Urothelium cell line (cell line): ENCODE results near the gene NTN1.

Source experiments
- DNase-seq: peaks from one replicate; pipeline ENCODE4 v3.0.0; 2011; ENCODE audit warnings: low spot score, mixed read lengths
- FAIRE-seq: peaks from 2 replicates; lab custom pipeline; 2011; peaks lifted over from hg19 to GRCh38; lab: Jason Lieb, UNC

The NTN1 gene

DNA sequence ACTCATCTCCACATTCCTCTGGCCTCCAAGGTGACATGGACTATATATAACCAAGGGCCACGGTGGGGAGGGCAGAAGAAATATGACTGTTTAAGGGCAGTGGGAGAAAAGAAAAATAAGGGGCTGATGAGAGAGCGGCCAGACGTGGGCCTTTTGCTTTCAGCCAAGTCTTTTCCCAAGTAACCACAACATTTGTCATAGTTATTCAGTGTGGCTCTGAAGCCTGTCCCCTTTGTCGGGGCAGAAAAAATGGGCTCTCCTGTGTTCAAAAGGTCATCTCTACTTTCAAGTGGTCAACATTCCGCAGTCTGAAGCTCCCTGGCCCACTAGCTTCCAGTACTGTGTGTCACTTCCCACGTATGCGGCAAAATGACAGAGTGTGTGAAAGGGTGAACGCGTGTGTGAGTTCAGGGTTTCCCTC lies 245.4 kb downstream of the NTN1 start:
- no peak for DNase-seq
- no peak for FAIRE-seq

DNA sequence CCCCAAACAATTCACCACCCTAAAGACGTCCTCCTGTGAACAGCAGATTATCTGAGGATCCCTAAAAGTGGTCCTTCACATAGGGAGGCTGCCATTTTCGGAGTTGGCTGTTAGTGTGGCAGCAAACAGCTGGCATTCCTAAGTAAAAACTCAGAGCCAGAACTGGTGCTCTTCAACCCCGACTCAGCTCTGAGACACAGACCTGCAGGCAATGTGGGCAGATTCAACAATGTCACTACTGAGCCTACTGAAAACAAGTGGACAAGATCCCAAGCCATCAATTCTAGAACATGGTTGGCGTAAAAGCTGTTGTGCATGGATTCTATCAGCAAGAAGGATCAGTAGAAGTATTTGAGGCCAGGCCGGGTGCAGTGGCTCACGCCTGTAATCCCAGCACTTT lies 247.2 kb downstream of the NTN1 start:
- FAIRE-seq (no peak), DNase-seq (no peak)

GRCh38 chr17:9269350-9270035 lies 248.2 kb downstream of the NTN1 start:
- DNase-seq (no peak), FAIRE-seq (no peak)

DNA sequence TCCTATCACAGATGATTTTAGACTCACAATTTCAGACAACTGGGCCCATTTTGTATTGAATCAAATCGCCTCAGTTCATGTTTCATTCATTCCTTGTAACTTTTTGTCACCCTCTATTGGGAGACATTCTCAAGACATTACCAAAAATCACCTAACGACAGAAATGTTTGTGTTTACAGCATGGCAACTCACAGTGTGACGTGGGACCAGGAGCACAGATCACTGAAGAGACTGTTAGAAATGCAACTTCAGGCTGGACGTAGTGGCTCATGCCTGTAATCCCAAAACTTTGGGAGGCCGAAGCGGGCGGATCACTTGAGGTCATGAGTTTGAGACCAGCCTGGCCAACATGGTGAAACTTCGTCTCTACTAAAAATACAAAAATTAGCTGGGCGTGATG lies 249.6 kb downstream of the NTN1 start:
- no peak for FAIRE-seq
- DNase-seq: no peak

DNA sequence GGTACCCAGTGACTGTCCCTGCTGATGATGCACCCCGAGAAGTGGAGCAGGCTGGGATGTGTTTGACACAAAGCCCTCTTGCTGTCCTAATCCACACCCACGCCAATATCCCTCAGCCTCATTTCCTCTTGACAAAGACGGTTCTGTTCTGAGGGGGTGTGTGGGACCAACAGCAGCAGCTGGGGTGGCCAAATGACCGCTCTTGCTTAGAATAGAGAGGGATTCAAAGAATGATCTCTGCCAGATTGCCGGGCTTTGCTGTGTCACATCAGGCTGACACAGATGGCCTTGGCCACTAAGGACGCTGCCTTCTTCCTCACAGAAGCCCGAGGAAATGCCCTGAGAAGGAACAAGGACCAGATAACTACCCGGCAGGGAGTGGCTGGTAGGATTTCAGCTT lies 250.7 kb downstream of the NTN1 start:
- FAIRE-seq (no peak), DNase-seq (no peak)

- FAIRE-seq (no peak), DNase-seq (no peak)
Observed at GRCh38 chr17:9272501-9273200, 251.3 kb downstream of the NTN1 start.

DNA sequence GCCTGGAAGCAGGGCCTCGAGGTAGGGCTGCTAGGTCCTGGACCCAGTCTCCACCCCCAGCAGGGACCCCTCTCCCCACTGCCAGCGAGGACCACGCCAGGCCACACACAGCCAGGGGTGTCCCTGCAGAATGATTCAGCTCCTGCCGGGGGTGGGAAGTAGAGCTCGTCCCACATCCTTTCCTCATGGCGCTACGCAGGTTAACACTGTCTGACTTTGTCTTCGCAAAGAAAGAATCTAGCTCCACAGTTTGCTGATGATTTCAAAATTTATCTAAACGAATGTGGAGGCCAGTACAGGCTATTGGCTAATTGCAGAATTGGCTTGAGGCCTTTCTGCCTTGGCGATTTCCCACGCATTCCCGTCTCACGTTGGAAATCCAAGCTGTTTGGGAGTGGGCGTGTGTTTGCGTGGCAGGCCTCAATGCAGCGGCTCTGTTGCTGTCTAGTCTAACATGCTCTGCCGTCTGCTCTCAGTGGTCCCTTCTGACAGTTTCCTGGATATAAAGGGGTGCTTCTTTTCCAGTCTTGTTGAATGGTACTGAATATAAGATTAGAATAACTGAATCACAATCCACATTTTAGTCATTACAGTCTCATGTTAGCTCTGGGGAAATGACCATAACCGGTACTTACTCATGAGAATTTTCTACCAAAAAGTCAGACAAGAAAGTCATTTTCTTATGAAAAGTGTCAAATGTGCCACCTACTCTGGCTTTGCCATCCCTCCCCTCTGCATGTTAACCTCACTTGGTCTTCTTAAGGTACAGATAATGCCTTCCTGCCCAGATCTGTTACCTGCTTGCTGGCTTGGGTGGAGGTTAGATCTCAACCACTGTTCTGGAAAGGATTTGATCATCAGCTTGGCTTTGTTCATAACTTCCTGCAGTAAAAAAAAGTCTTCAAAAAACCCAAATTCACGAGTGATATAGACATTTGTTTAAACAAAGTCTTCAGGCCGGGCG lies 252.4 kb downstream of the NTN1 start:
- no peak for DNase-seq
- FAIRE-seq: no peak

DNA sequence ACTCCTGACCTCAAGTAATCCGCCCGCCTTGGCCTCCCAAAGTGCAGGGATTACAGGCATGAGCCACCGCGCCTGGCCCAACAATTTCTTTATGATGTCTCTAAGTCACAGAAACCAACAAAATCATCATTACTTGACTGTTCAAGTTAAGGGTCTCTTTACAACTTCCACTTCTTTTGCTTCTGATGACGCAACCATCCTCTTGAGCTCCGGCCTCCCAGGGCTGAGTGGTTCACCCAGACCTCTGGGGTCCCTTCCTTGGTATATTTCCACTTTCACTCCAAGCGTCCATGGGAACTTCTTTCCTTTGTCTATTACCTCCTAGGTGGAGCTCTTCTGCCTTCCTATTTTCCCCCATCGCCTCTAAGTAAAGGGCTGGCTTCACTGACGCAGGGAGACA lies 253.7 kb downstream of the NTN1 start:
- no peak for DNase-seq
- FAIRE-seq: no peak

- DNase-seq (no peak), FAIRE-seq (no peak)
Observed at GRCh38 chr17:9279893-9280292, 258.6 kb downstream of the NTN1 start.

- no peak for DNase-seq
- no peak for FAIRE-seq
Observed at GRCh38 chr17:9283909-9284308, 262.6 kb downstream of the NTN1 start.

- no peak for FAIRE-seq
- DNase-seq: no peak
Observed at GRCh38 chr17:9284884-9285283, 263.6 kb downstream of the NTN1 start.

DNA sequence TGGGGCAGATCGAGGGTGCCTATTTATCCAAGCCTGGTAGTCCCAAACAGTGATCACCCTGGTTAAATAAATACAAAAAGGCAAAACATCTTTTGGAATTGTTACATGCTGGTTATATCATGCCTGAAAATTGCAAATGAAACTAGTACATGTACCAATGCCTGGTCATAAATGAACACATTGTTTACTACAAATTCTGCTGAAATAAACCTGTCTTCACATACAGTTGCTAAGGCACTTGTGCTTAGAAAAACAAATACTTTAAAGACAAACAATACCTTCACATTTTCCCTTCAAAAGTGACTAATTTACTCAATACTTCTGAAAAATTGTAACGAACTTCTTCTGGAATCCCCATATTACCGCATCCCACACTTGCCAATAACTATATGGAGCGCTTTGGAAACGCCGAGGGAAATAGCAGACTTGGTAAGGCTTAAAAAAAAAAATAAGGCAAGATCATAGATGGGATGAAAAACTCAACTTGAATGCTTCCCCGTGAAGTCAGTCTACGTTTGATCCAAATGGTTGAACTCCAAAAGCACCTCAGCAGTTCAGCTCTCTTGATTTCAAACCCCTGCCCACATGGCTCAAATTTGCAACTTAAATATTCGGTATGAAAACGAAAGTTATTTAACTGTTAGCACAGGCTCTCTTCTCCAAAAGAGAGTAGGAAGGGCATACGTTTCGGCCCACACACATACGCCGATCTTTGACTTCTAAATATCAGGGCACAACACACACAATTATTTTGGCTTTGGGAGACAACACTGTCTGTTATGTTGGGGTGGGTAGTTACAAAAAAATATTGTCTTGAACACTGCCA lies 264.5 kb downstream of the NTN1 start:
- FAIRE-seq (no peak), DNase-seq (no peak)

GRCh38 chr17:9286434-9286833 lies 265.1 kb downstream of the NTN1 start:
- FAIRE-seq: no peak

GRCh38 chr17:9287306-9287705 lies 266.0 kb downstream of the NTN1 start:
- FAIRE-seq: no peak
- no peak for DNase-seq

More at GRCh38 chr17:9286434-9286833, 265.1 kb downstream of the NTN1 start:
- DNase-seq: no peak

GRCh38 chr17:9290226-9290613 lies 268.9 kb downstream of the NTN1 start:
- FAIRE-seq (no peak), DNase-seq (no peak)

GRCh38 chr17:9291912-9292560 lies 270.7 kb downstream of the NTN1 start:
- DNase-seq: peak; percentile 23
- FAIRE-seq: no peak

DNA sequence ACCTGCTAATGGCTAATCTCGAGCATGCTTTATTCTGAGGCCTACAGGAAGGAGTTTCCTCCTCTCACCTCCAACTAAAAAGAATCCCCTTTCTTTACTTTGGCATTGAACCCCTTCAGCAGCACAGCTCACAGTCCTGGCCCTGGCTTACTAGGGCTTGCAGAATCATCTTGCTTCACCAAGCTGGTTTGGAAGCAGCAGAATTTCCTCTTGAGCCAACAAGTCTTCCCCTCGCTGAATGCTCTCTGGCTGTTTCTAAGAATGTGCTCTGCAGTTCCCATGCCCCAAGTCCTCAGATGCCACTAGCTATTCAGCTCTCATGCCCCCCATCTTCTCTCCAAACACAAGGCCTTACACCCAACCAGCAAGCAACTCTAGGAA lies 271.2 kb downstream of the NTN1 start:
- FAIRE-seq (no peak), DNase-seq (no peak)
